Liver (tissue), 2 donors: ENCODE measurements around the gene SPATA4.

ENCODE experiments used
- RAD21 ChIP-seq, 2 donors: IDR thresholded peaks; 2 replicates each; pipeline ENCODE4 v1.6.1; 2016; ENCODE audit warnings: antibody characterized with exemption in 2 of 2, mild to moderate bottlenecking in 2 of 2
- TF ChIP-seq, protein P1 (sequence below): IDR thresholded peaks from 2 replicates; pipeline ENCODE4 v1.6.1; 2016; ENCODE audit warnings: antibody characterized with exemption
- TF ChIP-seq, protein P2 (sequence below): IDR thresholded peaks from 2 replicates; pipeline ENCODE4 v1.6.1; 2016; ENCODE audit warnings: antibody characterized with exemption
- donor health status: healthy.

DNA sequence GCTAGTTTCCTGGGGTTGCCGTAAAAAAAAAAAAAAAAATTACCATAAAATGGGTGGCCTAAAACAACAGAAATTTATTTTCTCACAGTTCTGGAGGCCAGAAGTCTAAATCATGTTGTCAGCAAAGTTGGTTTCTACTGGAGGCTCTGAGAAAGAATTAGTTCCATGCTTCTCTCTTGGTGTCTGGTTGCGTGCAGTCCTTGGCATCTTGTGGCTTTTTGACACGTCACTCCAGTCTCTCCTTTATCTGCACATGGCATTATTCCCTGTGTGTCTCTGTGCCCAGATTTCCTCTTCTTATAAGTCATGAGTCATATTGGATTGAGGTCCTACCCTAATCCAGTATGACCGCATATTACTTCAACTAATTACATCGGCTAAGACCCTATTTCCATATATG, 38.7 kb downstream of the SPATA4 start:
- TF ChIP-seq, protein P1, sequence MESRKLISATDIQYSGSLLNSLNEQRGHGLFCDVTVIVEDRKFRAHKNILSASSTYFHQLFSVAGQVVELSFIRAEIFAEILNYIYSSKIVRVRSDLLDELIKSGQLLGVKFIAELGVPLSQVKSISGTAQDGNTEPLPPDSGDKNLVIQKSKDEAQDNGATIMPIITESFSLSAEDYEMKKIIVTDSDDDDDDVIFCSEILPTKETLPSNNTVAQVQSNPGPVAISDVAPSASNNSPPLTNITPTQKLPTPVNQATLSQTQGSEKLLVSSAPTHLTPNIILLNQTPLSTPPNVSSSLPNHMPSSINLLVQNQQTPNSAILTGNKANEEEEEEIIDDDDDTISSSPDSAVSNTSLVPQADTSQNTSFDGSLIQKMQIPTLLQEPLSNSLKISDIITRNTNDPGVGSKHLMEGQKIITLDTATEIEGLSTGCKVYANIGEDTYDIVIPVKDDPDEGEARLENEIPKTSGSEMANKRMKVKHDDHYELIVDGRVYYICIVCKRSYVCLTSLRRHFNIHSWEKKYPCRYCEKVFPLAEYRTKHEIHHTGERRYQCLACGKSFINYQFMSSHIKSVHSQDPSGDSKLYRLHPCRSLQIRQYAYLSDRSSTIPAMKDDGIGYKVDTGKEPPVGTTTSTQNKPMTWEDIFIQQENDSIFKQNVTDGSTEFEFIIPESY = no peak
- no peak for TF ChIP-seq RAD21 (IDR thresholded peaks at IDR 0.05)
- TF ChIP-seq, protein P2, sequence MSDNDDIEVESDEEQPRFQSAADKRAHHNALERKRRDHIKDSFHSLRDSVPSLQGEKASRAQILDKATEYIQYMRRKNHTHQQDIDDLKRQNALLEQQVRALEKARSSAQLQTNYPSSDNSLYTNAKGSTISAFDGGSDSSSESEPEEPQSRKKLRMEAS = no peak
